Lung (tissue), 12 donors: Measurements from ENCODE around the gene MSL2. TPM values are rescaled to one million over a fixed set of nuclear protein-coding genes. Genes with fewer than 3 reads are reported as not detected.
"Not testable (repeated sequence)": the region's sequence is repeated elsewhere in the genome, so short reads cannot be mapped to it uniquely, and the experiment has no call there.

Source experiments
- ATAC-seq: fragments of 200-7000 bp; cut with Tn5 transposase; one replicate; pipeline ENCODE4 v1.9.1; 2020; ENCODE audit warnings: moderate number of reproducible peaks; ENCODE audit not compliant: insufficient read depth, low FRiP score
- DNase-seq, 3 donors: peaks; one replicate each; pipeline ENCODE4 v3.0.0-alpha.2; 2013 to 2017
- H3K27ac ChIP-seq, 2 donors: one replicate each; pipeline ENCODE4 v1.5.1; 2013; ENCODE audit warnings: mild to moderate bottlenecking in 2 of 2, moderate library complexity in 2 of 2, control low read depth in 1 of 2, inconsistent platforms in 1 of 2, low read depth in 1 of 2, low read length in 1 of 2
- H3K27me3 ChIP-seq, 3 donors: one replicate each; pipeline ENCODE4 v1.5.1; 2013; ENCODE audit warnings: low read length in 2 of 3; ENCODE audit not compliant: control insufficient read depth in 3 of 3, insufficient read depth in 3 of 3
- H3K36me3 ChIP-seq, 4 donors: one replicate each; pipeline ENCODE4 v1.5.1; 2013; ENCODE audit warnings: low read length in 4 of 4, mild to moderate bottlenecking in 1 of 4, moderate library complexity in 1 of 4; ENCODE audit not compliant: control insufficient read depth in 4 of 4, insufficient read depth in 4 of 4
- H3K4me1 ChIP-seq, 5 donors: one replicate each; pipeline ENCODE4 v1.5.1; 2013; ENCODE audit warnings: low read length in 5 of 5, mild to moderate bottlenecking in 2 of 5, moderate library complexity in 1 of 5; ENCODE audit not compliant: control insufficient read depth in 5 of 5, insufficient read depth in 5 of 5
- H3K4me3 ChIP-seq: one replicate; pipeline ENCODE4 v1.5.1; 2013; ENCODE audit warnings: mild to moderate bottlenecking, control low read depth, moderate library complexity
- H3K9ac ChIP-seq, 2 donors: one replicate each; pipeline ENCODE4 v1.5.1; 2013; ENCODE audit warnings: low read length in 2 of 2, control low read depth in 1 of 2; ENCODE audit not compliant: insufficient read depth in 1 of 2
- H3K9me3 ChIP-seq, 4 donors: one replicate each; pipeline ENCODE4 v1.5.1; 2013; ENCODE audit warnings: low read length in 3 of 4, mild to moderate bottlenecking in 1 of 4, moderate library complexity in 1 of 4; ENCODE audit not compliant: control insufficient read depth in 4 of 4, insufficient read depth in 3 of 4
- CTCF ChIP-seq: IDR thresholded peaks from 2 replicates; pipeline ENCODE4 v1.5.1; 2012; ENCODE audit warnings: mild to moderate bottlenecking; ENCODE audit errors: control extremely low read depth, extremely low read depth
- WGBS, 2 donors: extraction: QIAGEN DNeasy Blood & Tissue Kit; methylation state at CpG; one replicate each; pipeline ENCODE4 v1.1.7; 2013; 5-methylcytosine and 5-hydroxymethylcytosine counted together
- polyA plus RNA-seq, 2 donors: library from polyadenylated mRNA; stranded (reverse); fragments of 200-250 nt; gene quantifications; one replicate each; pipeline ENCODE4 v1.2.1, GENCODE V29; 2013
- total RNA-seq, 2 donors: library from RNA; depleted of rRNA in 1 of 2; stranded (reverse); fragments of >200 nt in 1 of 2; gene quantifications; one replicate each; pipeline ENCODE4 v1.2.1, GENCODE V29; 2014 to 2021
- donor health status: control.
- donor health status: control.
- donor health status: Bipolar disorder and iron deficiency.
- donor health status: healthy.
- donor health status: DM: yes; HTN: yes; CAD: no.

The MSL2 gene
- total and polyA plus RNA-seq, 4 donors: 5.4 to 44.0 (median 20.1) TPM

DNA sequence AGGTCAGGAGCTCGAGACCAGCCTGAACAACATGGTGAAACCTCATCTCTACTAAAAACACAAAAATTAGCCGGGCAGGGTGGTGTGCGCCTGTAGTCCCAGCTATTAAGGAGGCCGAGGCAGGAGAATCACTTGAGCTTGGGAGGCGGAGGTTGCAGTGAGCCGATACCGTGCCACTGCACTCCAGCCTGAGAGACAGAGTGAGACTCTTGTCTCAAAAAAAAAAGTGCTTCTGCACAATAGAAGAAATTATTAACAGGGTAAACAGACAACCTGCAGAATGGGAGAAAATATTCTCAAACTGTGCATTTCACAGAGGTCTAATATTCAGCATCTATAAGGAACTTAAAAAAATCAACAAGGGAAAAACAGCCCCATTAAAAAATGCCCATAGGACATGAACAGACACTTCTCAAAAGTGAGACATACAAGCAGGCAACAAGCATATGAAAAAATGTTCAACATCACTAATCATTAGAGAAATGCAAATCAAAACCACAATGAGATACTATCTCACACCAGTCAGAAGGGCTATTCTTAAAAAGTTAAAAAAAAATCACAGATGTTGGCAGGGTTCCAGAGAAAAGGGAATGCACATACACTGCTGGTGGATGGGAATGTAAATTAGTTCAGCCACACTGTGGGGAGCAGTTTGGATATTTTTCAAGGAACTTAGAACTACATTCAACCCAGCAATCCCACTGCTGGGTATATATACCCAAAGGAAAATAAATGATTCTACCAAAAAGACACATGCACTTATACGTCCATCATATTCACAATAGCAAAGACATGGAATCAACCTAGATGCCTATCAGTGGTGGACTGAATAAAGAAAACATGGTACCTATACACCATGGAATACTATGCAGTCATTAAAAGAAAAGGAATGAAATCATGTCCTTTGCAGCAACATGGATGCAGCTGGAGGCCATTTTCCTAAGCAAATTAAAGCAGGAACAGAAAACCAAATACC is 75.5 kb downstream of the MSL2 start:
- Histone ChIP-seq H3K9ac (no peak overlapping the region), H3K9me3 (no peaks in the 10 kb centered on the region), H3K4me3 (no peak overlapping the region), H3K4me1 (no peaks in the 10 kb centered on the region), H3K27ac (no peak overlapping the region), H3K27me3 (no peaks in the 10 kb centered on the region), H3K36me3 (peaks cover 0 to 7% (median 0%) of the 10 kb centered on the region in 4 donors)
- TF ChIP-seq CTCF: no peak
- peak in 1 of 3 donors; percentile 19 for DNase-seq
- 96% methylated on average over 8 of the region's 8 CpGs for WGBS, 2 donors
- ATAC-seq: no peak

- not testable (repeated sequence) for H3K27me3 ChIP-seq, H3K9me3 ChIP-seq, H3K4me3 ChIP-seq, H3K36me3 ChIP-seq, H3K27ac ChIP-seq, H3K4me1 ChIP-seq, ATAC-seq, DNase-seq, H3K9ac ChIP-seq
- WGBS, 2 donors: 90 to 98% methylated on average over 5 of the region's 5 CpGs
These were observed 76.4 kb downstream of the MSL2 start for GRCh38 chr3:136119783-136120182.

- not testable (repeated sequence) for ATAC-seq, H3K27me3 ChIP-seq, H3K9me3 ChIP-seq, H3K36me3 ChIP-seq, H3K9ac ChIP-seq, H3K4me3 ChIP-seq, DNase-seq, H3K4me1 ChIP-seq, H3K27ac ChIP-seq
- 96 to 97% methylated on average over 1 of the region's 1 CpG for WGBS, 2 donors
These were observed 76.8 kb downstream of the MSL2 start for GRCh38 chr3:136119332-136119731.

GRCh38 chr3:136114421-136114820 is 81.7 kb downstream of the MSL2 start:
- Histone ChIP-seq H3K4me1 (no peaks in the 10 kb centered on the region), H3K9ac (no peak overlapping the region), H3K27ac (no peak overlapping the region), H3K9me3 (no peaks in the 10 kb centered on the region), H3K27me3 (no peaks in the 10 kb centered on the region), H3K36me3 (peaks cover 1 to 11% (median 9%) of the 10 kb centered on the region in 4 donors), H3K4me3 (no peak overlapping the region)
- peak; percentile 66 for ATAC-seq
- no peak for DNase-seq
- TF ChIP-seq CTCF: no peak
- 66 to 67% methylated on average over 2 of the region's 2 CpGs for WGBS, 2 donors
